Kidney epithelial cell (primary cell): ENCODE measurements around the gene TMEM150B. TPM values are rescaled to one million over a fixed set of nuclear protein-coding genes. Genes with fewer than 3 reads are reported as not detected.

Source experiments
- DNase-seq: peaks from one replicate; pipeline ENCODE4 v3.0.0-alpha.2; 2010; ENCODE audit warnings: low read depth
- H3K27me3 ChIP-seq: 2 replicates; pipeline ENCODE4 v1.6.0; 2011; ENCODE audit warnings: low read length; ENCODE audit not compliant: control insufficient read depth, insufficient read depth
- H3K36me3 ChIP-seq: 2 replicates; pipeline ENCODE4 v1.5.1; 2011; ENCODE audit warnings: low read length; ENCODE audit not compliant: control insufficient read depth, insufficient read depth
- H3K4me3 ChIP-seq: 2 replicates; pipeline ENCODE4 v1.5.1; 2011; ENCODE audit warnings: low read depth, mild to moderate bottlenecking, control low read depth, low read length
- CTCF ChIP-seq: IDR thresholded peaks from 2 replicates; pipeline ENCODE4 v1.5.1; 2011; ENCODE audit warnings: mild to moderate bottlenecking, moderate library complexity, low read length, control low read depth, inconsistent platforms; ENCODE audit not compliant: insufficient read depth, poor library complexity, severe bottlenecking
- total RNA-seq: library from RNA; depleted of rRNA; stranded (reverse); fragments of >200 nt; gene quantifications from 2 replicates; pipeline ENCODE4 v1.2.3, GENCODE V29; 2015

Gene TMEM150B
- total RNA-seq, 1 donor from 2014 or later: not detected

- H3K27me3 ChIP-seq: no peaks in the 10 kb centered on the region
- no peak for DNase-seq
- H3K36me3 ChIP-seq: no peaks in the 10 kb centered on the region
- H3K4me3 ChIP-seq: peak overlapping the region; percentile 51
- no peak for TF ChIP-seq CTCF
Observed at GRCh38 chr19:55284405-55285058, 40.6 kb downstream of the TMEM150B start.

GRCh38 chr19:55283548-55284377 lies 41.4 kb downstream of the TMEM150B start, which contains the start of gene BRSK1:
Gene BRSK1 (plus strand): TSS chr19:55283997. CDS start chr19:55284443, 446 bp downstream.
- Histone ChIP-seq H3K27me3 (no peaks in the 10 kb centered on the region), H3K36me3 (no peaks in the 10 kb centered on the region), H3K4me3 (peak within 1 kb of the TSS; percentile 51)
- no peak for DNase-seq
- TF ChIP-seq CTCF: no peak

- H3K27me3 ChIP-seq: no peaks in the 10 kb centered on the region
- peak; percentile 81 for DNase-seq
- no peaks in the 10 kb centered on the region for H3K36me3 ChIP-seq
- H3K4me3 ChIP-seq: peak within 1 kb of the TSS; percentile 66
- TF ChIP-seq CTCF: no peak
Observed at GRCh38 chr19:55279770-55280643, 45.1 kb downstream of the TMEM150B start, which contains the start of gene HSPBP1. Gene HSPBP1 (minus strand): TSS chr19:55280110. CDS start chr19:55279608, 502 bp downstream.

GRCh38 chr19:55279340-55279739 lies 45.8 kb downstream of the TMEM150B start:
- Histone ChIP-seq H3K4me3 (peak overlapping the region; percentile 66), H3K36me3 (no peaks in the 10 kb centered on the region), H3K27me3 (no peaks in the 10 kb centered on the region)
- no peak for TF ChIP-seq CTCF
- no peak for DNase-seq

- Histone ChIP-seq H3K27me3 (no peaks in the 10 kb centered on the region), H3K36me3 (peaks cover 2% of the 10 kb centered on the region), H3K4me3 (peak overlapping the region; percentile 66)
- no peak for TF ChIP-seq CTCF
- DNase-seq: no peak
Observed at GRCh38 chr19:55278391-55279135, 46.6 kb downstream of the TMEM150B start.
